HK-2 (cell line): ENCODE measurements around the gene IL21.
"Not testable (repeated sequence)": the region's sequence is repeated elsewhere in the genome, so short reads cannot be mapped to it uniquely, and the experiment has no call there.

Experiments
- DNase-seq: peaks from one replicate; pipeline ENCODE4 v3.0.0-alpha.2; 2018; ENCODE audit not compliant: unreplicated experiment

The IL21 gene

DNA sequence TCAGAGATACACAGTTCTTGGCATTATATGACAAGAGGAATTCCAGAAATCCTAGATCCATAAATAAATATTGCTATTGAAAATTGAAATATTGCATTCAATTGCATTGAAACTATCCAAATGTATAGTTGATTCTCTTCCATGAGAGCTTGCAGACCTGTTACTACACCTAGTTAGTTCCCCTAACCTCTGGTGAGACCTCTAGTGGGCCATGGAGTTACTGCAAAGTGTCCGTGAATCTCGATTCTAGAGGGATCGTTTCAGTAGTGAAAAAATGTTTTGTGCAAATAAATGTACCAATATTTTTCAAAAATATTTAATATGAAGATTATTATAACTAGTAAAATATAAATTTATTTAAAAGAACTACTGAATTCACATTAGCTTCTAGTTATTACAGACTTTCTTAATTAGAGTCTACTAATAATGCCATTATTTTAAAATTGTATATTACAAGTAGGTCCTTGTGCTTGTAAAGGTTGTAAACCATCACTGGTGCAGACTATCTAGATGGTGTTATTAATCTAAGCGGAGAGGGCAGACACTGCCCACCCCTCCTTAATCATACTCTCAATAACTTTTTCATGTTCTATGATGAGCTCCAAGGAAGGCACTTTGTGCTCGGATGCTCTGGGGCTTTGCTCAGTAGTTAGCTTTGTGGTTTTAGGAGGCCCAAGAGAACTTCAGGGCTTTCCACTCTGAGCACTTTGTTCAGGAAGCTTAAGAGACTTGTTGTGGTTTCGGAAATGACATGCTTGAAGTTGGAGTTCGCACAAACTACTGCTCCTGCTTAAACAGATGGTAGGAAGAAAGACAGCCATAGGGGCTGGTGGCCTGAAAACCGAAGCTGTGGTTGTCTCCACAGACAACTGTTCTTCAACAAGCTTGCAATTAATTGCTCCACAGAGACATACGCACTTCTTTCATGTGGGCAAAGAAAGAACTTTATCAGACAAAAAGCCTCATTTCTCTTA, 42.8 kb downstream of the IL21 start:
- no peak for DNase-seq

DNA sequence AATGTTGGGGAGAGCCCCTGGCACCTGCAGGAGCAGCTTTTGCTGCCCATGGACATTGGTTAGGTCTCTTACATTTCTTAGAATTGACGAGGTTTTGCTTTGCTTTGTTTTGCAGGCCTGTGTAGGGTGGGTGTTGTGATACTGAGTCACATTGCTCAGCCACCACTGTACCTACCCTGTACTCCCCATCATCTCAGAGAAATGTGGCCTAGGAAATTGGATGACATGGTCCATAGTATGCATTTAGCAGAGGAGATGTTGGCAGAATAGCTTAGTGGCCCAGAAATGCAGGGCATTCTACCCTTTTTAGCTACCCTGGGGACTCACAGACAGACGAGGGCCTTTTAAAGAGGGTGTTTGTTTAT, 43.7 kb downstream of the IL21 start:
- no peak for DNase-seq

DNA sequence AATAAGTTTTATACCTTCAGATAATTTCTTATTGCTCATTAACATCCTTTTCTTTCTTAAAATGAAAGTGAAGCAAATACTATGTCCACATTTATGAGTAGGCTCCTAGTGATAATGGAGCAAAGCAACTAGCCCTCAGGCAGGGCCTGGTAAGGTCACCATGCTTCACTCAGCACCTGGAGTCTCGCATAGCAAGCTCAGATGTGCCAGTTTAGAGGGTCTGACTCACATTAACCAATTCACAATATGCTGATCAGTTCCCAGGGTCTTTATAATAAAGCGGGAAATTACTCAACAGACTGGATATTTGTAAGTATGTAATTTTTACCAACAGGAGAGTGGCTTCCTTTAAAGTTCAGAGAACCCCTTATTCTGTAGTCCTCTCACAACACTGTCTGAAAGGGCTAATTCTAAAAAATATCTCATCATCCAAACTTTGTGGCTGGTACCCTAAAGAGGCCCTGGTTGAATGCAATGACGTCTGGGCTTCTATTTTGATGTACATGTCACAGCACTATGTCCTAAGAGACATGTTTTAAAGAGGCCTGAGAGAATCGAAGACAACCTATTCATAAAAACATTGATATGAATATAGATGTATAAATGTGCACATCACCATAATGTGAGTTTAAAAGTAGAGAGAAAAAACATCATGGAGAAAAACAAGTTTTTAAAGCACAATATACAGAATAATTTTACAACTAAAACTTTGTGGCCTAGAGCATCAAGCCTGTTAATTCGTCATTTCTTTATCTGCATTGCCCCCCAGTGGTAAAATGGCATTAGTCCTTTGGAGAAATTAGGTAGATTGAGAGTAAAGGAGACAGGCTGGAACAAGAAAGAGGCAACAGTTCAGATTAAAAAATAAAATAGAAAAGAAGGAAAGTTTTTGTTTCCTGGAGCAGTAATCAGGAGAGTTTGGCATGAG, 44.3 kb downstream of the IL21 start:
- no peak for DNase-seq

DNA sequence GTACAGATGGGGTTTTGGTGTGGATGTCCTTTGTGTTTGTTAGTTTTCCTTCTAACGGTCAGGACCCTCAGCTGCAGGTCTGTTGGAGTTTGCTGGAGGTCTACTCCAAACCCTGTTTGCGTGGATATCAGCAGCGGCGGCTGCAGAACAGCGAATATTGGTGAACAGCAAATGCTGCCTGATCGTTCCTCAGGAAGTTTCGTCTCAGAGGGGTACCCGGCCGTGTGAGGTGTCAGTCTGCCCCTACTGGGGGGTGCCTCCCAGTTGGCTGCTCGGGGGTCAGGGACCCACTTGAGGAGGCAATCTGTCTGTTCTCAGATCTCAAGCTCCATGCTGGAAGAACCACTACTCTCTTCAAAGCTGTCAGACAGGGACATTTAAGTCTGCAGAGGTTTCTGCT, 46.5 kb downstream of the IL21 start:
- not testable (repeated sequence) for DNase-seq

DNA sequence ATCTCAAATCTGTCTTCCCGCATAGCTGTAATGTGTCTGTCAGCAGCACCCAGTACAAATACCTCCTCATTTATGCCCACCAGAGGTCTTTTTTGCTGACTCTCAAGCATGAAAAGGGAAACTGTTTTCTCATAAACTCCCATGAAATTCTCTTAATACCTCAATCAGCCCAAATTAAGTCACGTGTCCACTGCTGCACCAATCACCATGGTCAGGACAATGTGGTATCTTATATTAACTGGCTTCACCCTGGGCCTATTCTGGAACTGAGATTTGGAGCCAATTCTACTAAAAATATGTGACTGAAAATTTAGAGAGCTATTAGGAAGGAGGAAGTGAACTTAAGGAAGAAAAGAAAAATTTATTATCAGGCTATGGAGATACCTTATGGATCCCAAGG, 58.4 kb downstream of the IL21 start:
- no peak for DNase-seq
